GM19328 (cell line): ENCODE measurements around the gene GSDMA.
A peak's percentile ranks its signal among the peaks of the same experiment; 100 is the strongest.

Experiments
- ATAC-seq: cut with Tn5 transposase; IDR thresholded peaks from one replicate; pipeline ENCODE4 v1.9.1; 2021; ENCODE audit warnings: mild to moderate bottlenecking, moderate library complexity; ENCODE audit not compliant: unreplicated experiment

GSDMA gene, protein sequence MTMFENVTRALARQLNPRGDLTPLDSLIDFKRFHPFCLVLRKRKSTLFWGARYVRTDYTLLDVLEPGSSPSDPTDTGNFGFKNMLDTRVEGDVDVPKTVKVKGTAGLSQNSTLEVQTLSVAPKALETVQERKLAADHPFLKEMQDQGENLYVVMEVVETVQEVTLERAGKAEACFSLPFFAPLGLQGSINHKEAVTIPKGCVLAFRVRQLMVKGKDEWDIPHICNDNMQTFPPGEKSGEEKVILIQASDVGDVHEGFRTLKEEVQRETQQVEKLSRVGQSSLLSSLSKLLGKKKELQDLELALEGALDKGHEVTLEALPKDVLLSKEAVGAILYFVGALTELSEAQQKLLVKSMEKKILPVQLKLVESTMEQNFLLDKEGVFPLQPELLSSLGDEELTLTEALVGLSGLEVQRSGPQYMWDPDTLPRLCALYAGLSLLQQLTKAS

DNA sequence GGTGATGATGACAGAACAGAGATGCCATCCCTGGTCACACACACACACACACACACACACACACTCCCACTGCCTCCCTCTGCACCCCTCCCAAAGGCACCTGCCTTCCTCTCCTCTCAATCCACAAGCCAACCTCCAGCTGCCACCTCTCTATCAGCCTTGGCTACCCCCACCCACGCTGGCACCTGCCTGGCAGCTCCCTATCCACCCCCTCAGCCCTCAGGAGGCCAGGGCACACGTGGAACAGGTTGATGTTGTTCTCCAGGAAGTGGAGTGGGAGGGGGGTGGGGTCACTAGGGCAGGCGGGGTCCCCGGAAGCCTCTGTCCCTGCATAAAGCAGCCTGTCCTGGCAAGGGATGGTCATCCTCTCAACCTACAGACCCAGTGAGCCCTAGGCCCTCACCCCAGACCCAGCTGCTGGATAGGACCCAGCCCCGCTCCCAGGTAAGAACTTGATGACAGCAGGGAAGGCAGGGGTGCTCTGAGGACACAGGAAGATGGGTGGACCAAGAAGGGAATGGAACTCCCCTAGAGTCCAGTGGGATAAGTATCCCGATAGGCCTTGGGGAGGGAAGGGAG is at the start of gene GSDMA:
Gene GSDMA, plus strand, starts transcription at position 363 of the 579 bp plus-strand sequence. CDS start 2,684 bp downstream, outside the sequence.
- ATAC-seq = no peak

DNA sequence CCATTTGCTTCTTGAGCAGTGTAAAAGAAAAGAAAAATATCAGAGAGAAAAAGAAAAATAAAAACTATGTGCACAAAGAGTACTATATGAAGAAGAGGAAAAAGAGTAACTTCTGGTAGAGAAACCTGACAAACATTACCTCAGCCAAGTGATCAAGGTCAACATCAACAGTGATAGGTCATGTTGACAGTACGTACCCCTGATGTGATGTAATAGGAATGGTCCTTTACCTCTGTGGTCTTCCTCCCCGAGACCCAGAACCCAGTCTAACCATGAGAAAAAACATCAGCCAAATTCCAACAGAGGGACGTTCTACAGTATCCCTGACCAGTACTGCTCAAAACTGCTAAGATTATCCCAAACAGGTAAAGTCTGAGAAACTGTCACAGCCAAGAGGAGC is 48.8 kb upstream of the GSDMA start:
- no peak for ATAC-seq

DNA sequence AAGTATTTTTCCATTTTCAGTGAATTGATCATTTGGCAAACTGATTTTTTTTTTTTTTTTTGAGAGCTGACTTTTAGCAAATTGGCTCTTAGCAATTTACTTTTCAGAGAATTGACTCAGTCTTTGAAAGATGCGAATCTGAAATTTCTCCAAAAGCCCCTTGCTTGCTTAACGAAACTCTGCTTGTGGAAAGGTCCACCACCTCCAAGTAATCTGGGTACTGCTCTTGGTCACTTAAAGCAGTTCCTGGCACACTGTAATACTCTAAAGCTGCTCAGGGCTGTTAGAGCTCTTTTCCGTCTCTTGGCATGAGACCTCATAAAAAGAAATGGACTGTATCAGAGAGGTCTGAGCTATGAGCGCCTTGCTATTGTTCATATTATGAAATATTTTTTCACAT is 47.2 kb upstream of the GSDMA start:
- ATAC-seq = no peak

DNA sequence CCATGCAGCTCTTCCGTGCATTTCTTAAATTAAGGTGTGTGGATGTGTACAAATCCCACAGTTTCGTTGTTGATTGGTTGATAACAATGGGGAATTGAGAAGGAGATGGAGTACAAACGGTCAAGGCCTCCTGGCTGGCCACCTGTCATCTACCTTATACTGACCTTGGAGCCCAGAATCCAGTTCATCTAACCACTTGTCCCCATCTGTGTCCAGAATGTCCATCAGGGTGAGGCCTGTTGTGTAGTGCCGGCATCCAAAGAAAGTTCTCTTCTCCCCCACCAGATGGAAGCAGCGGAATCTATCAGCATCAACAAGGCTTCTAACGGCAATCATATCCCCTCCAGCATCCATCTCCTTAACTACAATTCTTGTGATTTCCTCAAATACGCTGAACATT is 45.9 kb upstream of the GSDMA start:
- no peak for ATAC-seq

DNA sequence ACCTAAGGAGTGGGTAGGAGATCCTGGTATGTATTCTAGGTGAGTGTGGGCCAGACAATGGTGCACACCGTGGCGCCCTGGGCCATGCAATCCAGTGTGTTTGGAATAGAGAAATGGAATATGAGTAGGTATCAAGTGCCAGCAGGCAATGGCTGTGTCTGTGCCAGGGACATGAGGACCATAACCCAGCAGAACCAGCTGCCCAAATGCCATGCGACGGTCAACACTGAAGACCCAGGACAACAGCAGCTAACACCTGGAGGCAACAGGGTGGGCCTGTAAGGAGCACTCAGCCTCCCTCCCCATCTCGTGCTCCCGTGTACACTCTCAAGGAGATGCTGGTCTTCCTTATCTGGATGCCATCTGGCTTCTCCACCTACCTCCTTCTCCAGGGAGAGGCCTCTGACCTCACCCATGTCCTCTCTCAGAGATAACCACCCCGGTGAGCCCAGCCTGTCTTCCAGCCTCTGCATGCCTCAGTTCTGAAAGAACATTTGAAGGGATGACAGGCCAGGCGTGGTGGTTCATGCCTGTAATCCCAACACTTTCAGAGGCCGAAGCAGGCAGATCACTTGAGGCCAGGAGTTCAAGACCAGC is 43.6 kb upstream of the GSDMA start:
- ATAC-seq = no peak

DNA sequence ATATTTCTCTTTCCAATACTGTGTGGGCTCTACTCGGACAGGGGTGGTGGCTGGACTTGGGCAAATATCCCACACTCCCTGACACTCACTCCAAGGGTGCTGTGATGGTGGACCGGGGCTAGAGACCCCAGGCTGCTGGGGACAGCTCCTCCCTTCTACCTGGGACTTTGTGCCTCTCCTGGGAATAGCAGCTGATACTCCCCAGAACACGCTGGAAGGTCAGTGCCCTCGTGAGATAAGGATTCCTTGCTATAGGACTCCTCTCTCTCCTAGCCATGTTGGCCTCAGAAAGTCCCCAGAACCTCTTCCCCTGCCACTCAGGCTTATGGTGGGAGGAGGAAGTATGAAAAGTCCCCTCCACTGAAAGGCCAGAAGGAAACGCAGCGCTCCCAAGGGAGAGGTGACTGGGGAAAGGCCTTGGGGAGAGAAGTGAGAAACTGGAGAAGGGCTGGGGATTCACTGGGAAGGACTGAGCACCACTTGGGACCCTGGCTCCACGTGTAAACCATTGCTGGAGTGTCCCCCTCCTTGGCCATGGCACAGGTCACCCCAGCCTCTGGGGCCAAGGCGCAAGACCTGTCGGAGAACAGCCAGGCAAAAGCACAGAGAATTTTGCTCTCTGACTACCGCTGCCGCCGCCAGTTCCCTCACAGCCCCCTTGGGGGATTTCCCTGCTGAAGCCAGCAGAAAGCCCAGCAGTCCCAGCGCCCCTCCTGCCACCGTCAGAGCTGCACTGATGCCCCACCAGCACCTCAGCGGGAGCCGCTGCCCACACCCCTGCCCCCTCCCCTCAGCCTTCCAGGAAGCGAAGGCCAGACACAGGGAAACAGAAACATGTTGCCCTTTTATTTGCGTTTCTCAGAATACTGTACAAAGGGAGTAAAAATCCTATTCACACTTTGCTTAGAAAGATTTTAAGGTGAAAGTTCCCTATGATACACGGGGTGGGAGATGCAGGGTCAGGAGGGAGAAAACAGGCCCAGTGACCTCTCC is 42.3 kb upstream of the GSDMA start:
- ATAC-seq = no peak

DNA sequence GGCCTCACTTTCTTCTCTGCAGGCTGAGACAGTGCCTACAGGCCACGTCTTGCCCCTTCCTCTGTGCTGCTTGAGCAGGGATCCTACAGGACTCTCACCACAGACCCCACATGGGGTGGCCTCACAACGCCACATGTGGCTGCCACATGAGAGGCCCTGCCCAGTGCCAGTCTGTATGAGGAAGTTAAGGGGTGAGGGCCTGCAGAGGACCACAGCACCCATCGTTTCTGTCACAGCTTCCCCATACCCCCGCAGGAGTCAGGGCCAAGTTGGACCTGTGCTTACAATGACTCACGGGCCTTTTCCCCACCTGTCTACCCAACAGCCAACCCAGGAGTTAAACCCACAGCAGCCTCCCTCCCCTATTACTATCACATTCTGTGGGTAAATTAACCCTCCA is 41.5 kb upstream of the GSDMA start:
- ATAC-seq = no peak

DNA sequence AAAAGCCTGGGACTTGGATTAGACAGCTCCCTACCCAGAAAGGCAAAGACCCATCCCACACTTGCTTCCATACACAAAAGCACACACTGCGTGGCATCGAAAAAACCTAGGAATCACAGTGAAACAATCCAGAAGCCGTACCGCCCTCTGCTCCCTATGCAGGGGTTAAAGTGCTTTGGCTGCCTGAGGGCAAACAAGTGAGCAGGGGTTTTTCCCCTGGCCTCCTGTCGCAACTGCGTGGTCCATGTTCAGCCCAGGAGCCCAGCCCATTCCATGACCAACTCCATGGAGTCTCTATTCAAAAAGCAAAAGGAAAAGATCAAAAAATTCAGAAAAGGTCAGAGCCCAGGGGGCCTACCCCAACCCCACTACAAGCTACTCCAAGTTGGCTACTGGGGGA is 40.8 kb upstream of the GSDMA start:
- ATAC-seq = no peak

DNA sequence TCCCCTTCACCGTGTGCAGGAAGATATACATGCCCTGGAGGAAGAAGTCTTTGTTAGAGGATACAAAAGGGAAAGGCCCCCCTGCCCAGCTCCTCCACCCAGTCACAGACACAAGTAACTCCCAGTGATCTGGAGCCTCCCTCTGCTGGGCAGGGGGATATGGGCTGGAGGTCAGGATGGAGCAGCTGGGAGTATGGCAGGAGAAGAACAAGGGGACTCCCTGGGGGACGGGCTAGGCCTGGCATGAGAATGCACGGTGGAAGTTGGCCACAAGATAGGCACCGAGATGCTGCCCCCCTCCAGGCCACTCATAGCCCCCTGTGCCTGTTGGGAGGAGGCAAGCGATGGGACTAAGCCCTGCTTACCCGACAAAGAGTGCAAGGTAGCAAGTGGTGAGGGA is 39.6 kb upstream of the GSDMA start:
- ATAC-seq = no peak

DNA sequence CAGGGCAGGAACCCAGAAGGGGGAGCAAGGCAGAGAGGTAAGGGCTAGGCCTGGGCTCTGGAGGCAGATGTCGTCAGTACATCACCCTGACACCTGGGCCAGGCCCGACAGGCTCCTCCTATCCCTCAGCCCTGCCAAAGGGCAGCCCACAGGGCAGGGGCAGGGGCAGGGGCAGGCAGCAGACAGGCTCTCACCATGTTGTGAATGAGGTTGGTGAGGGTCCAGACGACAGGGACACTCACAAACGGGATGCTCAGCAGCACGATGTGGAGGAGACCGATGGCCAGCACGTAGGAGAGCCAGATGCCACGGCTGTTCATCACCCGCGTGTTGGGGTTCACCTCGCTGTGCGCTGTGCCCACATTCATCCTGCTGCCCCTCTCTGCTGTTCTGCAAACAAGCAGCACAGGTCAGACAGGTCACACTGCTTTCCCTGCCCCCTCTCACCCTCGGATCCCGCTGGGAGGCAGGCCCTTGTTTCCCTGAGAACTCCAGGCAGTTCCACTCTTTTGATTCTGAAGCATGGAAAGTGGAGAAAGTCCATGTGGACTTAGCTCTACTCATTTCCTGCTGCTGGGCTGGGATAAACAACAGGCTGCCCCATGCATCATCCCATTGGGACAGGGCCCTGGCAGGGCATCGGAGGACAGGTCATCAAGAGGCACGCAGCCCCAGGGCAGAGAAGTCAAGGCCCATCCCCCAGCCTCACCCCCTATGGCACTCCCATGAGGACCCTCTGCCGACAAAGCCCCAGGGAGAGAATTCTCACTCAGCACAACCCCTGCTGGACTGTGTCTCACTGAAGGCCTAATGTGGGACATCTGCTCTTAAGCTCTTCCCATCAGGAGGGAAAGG is 38.7 kb upstream of the GSDMA start:
- ATAC-seq = no peak

DNA sequence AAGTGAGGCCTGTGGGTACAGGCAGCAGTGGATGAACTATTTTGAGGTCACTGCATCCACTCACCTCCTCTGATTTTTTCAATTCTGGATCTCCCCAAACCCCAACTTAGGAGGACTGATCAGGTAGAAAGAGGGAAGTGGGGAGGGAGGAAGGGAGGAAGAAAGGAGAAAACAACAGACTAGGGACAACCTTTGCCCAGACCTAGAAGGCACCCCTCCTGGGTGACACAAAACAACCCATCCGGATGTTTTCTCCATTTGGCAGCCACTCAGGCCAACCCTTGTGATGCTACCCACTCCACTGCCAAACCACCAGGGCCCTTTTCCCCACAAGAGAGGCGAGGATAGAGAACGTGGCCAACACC is 38.1 kb upstream of the GSDMA start:
- ATAC-seq = no peak

DNA sequence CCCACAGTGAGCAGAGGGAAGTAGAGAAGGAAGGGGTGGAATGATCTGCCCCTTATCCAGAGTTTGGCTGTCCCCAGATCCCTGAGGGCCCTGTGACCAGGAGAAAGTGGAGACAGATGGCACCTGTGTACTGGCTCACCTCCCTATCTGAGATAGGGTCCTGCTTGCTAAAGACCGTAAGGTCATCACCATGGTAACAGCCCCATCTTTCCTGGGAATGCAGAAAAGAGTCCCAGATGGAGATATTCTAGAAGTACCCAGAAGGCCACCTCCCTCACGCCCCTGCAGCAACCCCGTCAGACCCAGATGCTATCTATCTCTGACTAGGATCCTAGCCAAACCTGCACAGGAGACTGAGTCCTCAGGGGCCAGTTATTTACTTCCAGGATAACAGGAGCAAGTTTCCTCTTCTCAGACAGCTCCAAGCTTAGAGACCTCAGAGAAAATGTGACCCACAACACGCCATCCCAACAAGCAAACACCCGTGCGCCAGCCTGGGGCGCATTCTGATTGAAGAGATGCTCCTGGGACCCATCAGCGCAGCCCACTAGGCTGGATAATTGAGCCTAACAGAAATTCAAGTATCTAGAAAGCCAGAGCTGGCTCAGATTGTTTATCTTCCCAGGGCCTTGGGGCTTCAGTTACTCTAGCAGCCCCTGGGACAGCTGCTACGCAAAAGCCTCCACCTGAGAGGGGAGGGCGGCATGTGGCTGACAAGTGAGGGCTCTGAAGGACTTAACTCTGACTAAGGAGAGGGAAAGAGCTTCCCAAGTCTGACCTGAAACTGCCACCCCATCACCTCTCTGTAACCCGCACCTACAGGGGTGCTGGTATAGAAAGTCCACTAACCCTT is 37.3 kb upstream of the GSDMA start:
- ATAC-seq = no peak

DNA sequence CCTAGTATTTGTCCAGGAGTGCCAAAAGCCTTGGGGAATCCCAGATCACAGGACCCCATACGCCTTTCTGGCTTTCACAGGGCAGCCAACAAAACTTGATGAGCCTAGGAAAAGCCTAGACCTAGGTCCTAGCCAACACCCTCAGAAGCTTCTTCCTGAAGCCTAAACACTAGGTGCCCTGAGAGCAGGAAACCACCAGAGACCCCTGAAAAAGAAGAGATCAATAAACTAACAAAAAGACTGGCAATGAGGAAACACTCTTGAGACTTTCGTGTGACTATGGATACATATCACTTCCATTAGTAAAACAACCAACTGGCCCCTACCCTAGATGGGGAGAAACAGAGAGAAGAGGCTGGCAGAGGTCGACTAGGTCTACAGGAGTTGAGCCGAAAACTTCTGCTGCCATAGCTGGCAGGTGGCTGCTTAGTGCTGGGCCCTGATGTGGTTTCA is 36.6 kb upstream of the GSDMA start:
- ATAC-seq = no peak

DNA sequence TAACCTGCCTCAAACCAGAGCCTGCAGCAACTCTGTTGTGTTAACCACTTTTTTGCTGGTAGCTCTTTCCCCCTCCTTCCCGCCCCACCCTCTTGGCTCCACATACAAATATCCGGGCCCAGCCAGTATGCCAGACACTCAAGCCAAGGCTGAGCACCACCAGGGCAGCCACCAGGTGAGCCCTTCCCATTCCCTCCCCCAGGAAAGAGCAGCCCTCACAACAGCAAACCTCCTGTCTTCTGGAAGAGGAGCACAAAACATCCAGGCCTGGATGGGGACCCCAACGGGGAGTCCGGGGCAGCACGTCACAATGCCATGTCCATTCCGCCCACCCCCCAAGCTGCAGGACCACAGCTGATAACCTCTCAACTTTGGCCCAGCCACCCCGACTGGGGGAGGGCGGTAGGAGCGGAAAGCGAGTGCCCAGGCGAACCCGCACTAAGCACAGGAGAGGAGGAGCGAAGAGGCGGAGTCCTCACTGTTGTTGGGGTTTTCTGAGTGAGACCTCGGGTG is 36.2 kb upstream of the GSDMA start:
- no peak for ATAC-seq

DNA sequence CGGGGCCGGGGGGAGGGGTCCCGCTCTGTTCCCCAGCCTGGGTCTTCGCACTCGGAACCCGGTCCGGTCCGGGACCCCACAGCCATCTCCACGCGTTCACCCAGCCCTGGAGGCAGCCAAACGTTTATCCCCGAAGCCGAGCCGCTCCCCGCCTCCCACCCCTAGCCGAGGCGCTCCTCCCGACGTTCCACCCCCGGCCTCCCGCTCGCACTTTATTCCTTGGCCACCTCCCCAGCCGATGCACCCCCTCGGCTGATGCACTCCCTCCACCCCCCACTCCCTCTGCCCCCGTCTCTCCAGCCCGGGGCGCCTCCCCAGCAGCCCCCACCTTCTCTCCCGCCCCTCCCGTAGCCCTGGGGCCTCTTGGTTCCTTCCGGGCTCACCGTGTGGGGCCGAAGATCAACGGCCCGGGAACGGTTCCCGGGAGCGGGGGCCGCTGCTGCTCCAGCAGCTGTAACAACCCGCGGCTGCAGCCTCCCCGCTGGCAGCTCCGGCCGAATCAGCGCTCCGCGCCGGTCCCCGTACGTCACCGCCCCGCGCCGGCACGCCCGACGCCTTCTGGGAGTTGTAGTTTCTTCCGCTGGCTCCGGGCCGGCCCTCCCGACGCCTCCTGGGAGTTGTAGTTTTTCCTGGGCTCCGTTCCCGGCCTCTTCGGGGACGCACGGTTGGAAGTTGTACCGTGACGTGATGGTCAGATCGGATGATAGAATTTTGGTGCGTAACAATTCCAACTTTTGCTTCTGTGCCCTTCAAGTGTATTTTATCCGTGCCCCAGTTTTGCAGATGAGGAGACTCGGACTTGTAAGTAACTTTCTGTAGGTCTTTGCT is 35.5 kb upstream of the GSDMA start, which contains the start of the genes LRRC3C and ORMDL3:
Gene LRRC3C, plus strand, starts transcription at position 632 of the 828 bp plus-strand sequence. CDS start 13,792 bp downstream, outside the sequence.
Gene ORMDL3, minus strand, starts transcription at position 501 of the 828 bp plus-strand sequence. CDS start 3,398 bp downstream, outside the sequence.
- peak; percentile 61 for ATAC-seq

DNA sequence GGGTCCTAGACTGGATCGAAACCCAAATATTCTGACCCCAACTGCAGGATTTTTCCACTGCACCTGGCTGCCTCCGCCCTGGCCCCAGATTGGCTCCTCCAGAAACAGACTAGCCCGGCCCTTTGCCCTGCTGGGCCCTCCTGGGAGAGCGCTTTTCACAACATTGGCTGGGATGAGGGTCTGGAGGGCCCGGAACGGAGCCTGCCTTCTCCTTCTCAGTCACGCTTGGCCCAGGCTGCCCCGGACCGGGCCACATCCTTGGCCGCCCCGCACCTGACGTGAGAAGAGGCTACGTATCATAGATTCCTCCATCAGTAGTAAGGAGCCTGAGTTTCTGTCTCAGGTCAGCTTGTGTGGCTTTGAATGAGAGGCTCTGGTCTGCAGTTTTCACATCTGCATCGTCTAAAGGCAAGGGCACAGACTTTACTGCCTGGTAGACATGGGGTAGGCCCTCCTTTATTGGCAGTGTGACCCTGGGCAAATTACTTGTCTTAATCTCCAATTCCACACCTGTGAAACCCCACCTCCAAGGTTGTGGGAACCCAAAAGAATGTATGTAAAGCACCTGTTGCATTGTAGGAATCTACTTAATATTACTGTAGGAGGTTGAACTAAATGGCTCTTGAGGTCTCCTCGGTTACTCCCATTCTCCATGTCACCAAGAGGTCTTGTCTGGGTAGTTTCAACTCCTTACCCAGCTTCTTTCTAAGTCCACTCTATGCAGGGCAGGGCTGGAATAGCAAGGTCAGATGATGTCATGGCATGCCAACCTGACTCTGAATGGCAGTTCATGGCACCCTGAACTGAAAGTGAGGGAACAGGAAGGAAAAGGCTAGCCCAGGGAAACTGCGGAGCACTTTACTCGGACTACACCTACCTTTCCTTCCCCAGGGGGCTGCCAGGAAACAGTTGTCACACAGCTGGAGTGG is 34.6 kb upstream of the GSDMA start:
- ATAC-seq = peak; percentile 19
